ENCODE data around the gene PRDM10. TPM values are rescaled to one million over a fixed set of nuclear protein-coding genes. Genes with fewer than 3 reads are reported as not detected.
A peak's percentile ranks its signal among the peaks of the same experiment; 100 is the strongest.
"Not testable (repeated sequence)": the region's sequence is repeated elsewhere in the genome, so short reads cannot be mapped to it uniquely, and the experiment has no call there.

PRDM10 gene
- total RNA-seq, 1 experiment from 2014 or later: 5.6 TPM

GRCh38 chr11:129987950-129988349 is 14.7 kb downstream of the PRDM10 start:
- in situ Hi-C loops (cut with HindIII; ENCODE audit: low sequenced_read_pairs): no loop called here

GRCh38 chr11:129985823-129986222 is 16.8 kb downstream of the PRDM10 start:
- in situ Hi-C loops (cut with HindIII; ENCODE audit: low sequenced_read_pairs): no loop called here
- no peak for DNase-seq (ENCODE audit: low spot score)

More at GRCh38 chr11:129987950-129988349, 14.7 kb downstream of the PRDM10 start:
- DNase-seq (ENCODE audit: low spot score): no peak

- DNase-seq (ENCODE audit: low spot score): no peak
- in situ Hi-C loops (cut with HindIII; ENCODE audit: low sequenced_read_pairs): no loop called here
These were observed 22.5 kb downstream of the PRDM10 start for GRCh38 chr11:129980086-129980485.

- DNase-seq (ENCODE audit: low spot score): no peak
- in situ Hi-C loops (cut with HindIII; ENCODE audit: low sequenced_read_pairs): no loop called here
These were observed 23.5 kb downstream of the PRDM10 start for GRCh38 chr11:129979046-129979605.

GRCh38 chr11:129978447-129978846 is 24.2 kb downstream of the PRDM10 start:
- no peak for DNase-seq (ENCODE audit: low spot score)
- in situ Hi-C loops (cut with HindIII; ENCODE audit: low sequenced_read_pairs): no loop called here

GRCh38 chr11:129976328-129976727 is 26.3 kb downstream of the PRDM10 start:
- in situ Hi-C loops (cut with HindIII; ENCODE audit: low sequenced_read_pairs): no loop called here
- DNase-seq (ENCODE audit: low spot score): no peak

GRCh38 chr11:129975543-129975942 is 27.1 kb downstream of the PRDM10 start:
- DNase-seq (ENCODE audit: low spot score): no peak
- in situ Hi-C loops (cut with HindIII; ENCODE audit: low sequenced_read_pairs): no loop called here

- DNase-seq (ENCODE audit: low spot score): no peak
- in situ Hi-C loops (cut with HindIII; ENCODE audit: low sequenced_read_pairs): no loop called here
These were observed 28.0 kb downstream of the PRDM10 start for GRCh38 chr11:129974672-129975071.

GRCh38 chr11:129974237-129974636 is 28.4 kb downstream of the PRDM10 start:
- no peak for DNase-seq (ENCODE audit: low spot score)
- in situ Hi-C loops (cut with HindIII; ENCODE audit: low sequenced_read_pairs): no loop called here

GRCh38 chr11:129973809-129974208 is 28.8 kb downstream of the PRDM10 start:
- in situ Hi-C loops (cut with HindIII; ENCODE audit: low sequenced_read_pairs): no loop called here
- DNase-seq (ENCODE audit: low spot score): peak; percentile 51

GRCh38 chr11:129973068-129973467 is 29.6 kb downstream of the PRDM10 start:
- in situ Hi-C loops (cut with HindIII; ENCODE audit: low sequenced_read_pairs): no loop called here
- DNase-seq (ENCODE audit: low spot score): peak; percentile 56

GRCh38 chr11:129972611-129973010 is 30.0 kb downstream of the PRDM10 start:
- in situ Hi-C loops (cut with HindIII; ENCODE audit: low sequenced_read_pairs): no loop called here
- DNase-seq (ENCODE audit: low spot score): peak; percentile 44

GRCh38 chr11:129971856-129972255 is 30.8 kb downstream of the PRDM10 start:
- in situ Hi-C loops (cut with HindIII; ENCODE audit: low sequenced_read_pairs); DNase-seq (ENCODE audit: low spot score): not testable (repeated sequence)

GRCh38 chr11:129969920-129970319 is 32.7 kb downstream of the PRDM10 start:
- in situ Hi-C loops (cut with HindIII; ENCODE audit: low sequenced_read_pairs): no loop called here
- DNase-seq (ENCODE audit: low spot score): no peak

GRCh38 chr11:129968591-129969419 is 33.8 kb downstream of the PRDM10 start:
- DNase-seq (ENCODE audit: low spot score): peak; percentile 97
- in situ Hi-C loops (cut with HindIII; ENCODE audit: low sequenced_read_pairs): no loop called here

GRCh38 chr11:129967996-129968395 is 34.6 kb downstream of the PRDM10 start:
- DNase-seq (ENCODE audit: low spot score): no peak
- in situ Hi-C loops (cut with HindIII; ENCODE audit: low sequenced_read_pairs): no loop called here

- peak; percentile 50 for DNase-seq (ENCODE audit: low spot score)
These were observed 37.4 kb downstream of the PRDM10 start for GRCh38 chr11:129965248-129965647.

GRCh38 chr11:129960216-129961214 is 42.1 kb downstream of the PRDM10 start:
- in situ Hi-C loops (cut with HindIII; ENCODE audit: low sequenced_read_pairs): no loop called here
- no peak for DNase-seq (ENCODE audit: low spot score)

More at GRCh38 chr11:129965248-129965647, 37.4 kb downstream of the PRDM10 start:
- in situ Hi-C loops (cut with HindIII; ENCODE audit: low sequenced_read_pairs): no loop called here

- in situ Hi-C loops (cut with HindIII; ENCODE audit: low sequenced_read_pairs): no loop called here
- DNase-seq (ENCODE audit: low spot score): no peak
These were observed 42.9 kb downstream of the PRDM10 start for GRCh38 chr11:129959687-129960086.

Data from G401 (cell line).